T-helper 2 cell (primary cell): ENCODE measurements around the gene RTN4.
"Not testable (repeated sequence)": the region's sequence is repeated elsewhere in the genome, so short reads cannot be mapped to it uniquely, and the experiment has no call there.

Experiments used
- DNase-seq, 5 experiments: peaks; one replicate each; pipeline versions ENCODE4 v3.0.0 to v3.0.0-alpha.2; 2012 to 2022
- total RNA-seq, 2 donors: gene quantifications; one replicate each; lab custom pipeline; 2026; lab: John Stamatoyannopoulos, UW

Gene RTN4
- total RNA-seq, result 145 to 166 reads per million in 2 donors

- peak; percentile 95 to 100 (median 98) for DNase-seq
Observed at GRCh38 chr2:55050100-55050994, at the start of gene RTN4. Gene RTN4 (minus strand): TSS chr2:55050451. CDS start chr2:55050300, 151 bp downstream.

DNA sequence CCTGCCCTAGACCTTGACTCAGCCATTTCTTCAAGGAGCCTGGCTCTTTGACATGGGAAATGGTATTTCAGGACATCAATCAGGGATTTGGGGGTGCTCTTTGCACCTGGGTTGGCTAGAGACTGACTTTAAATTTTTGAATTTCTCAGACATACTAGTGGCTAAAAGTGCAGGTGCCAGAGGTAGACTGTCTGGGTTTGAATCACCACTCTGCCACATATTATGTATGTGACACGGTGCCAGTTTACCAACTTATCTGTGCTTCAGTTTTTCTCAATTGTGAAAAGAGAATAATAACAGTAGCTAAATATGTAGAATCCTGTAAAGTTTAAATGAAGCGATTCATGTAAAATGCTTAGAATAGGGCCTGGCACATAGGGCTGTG is 49.2 kb upstream of the RTN4 start:
- DNase-seq, result no peak

- DNase-seq, result no peak
Observed at GRCh38 chr2:55097461-55098410, 47.5 kb upstream of the RTN4 start.

DNA sequence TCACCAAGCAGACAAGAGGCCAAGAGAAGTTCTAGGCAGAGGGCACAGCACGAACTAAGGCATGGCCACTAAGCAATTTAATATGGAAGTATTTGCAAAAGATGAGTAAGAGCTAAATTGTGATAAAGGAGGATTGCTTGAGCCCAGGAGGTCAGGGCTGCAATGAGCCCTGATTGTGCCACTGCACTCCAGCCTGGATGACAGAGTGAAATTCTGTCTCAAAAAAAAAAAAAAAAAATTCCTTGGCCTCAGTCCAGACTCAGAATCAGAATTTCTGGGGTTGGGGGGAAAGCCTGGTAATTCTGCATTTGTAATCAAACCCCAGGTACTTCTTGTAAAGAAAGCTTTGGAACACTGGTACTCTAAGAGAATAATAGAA is 46.8 kb upstream of the RTN4 start:
- DNase-seq, result no peak

GRCh38 chr2:55096586-55096985 is 46.3 kb upstream of the RTN4 start:
- DNase-seq, result no peak

GRCh38 chr2:55093381-55093780 is 43.1 kb upstream of the RTN4 start:
- no peak for DNase-seq

- peak in 1 of 5 experiments; percentile 10 for DNase-seq
Observed at GRCh38 chr2:55092439-55092838, 42.2 kb upstream of the RTN4 start.

DNA sequence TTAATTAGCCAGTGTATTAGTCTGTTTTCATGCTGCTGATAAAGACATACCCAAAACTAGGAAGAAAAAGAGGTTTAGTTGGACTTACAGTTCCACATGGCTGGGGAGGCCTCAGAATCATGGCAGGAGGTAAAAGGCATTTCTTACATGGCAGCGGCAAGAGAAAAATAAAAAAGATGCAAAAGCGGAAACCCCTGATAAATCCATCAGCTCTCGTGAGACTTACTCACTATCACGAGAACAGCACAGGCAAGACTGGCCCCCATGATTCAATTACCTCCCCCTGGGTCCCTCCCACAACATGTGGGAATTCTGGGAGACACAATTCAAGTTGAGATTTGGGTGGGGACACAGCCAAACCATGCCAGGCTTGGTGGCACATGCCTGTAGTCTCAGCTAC is 41.4 kb upstream of the RTN4 start:
- not testable (repeated sequence) for DNase-seq

- DNase-seq, result no peak
Observed at GRCh38 chr2:55090702-55091101, 40.5 kb upstream of the RTN4 start.

DNA sequence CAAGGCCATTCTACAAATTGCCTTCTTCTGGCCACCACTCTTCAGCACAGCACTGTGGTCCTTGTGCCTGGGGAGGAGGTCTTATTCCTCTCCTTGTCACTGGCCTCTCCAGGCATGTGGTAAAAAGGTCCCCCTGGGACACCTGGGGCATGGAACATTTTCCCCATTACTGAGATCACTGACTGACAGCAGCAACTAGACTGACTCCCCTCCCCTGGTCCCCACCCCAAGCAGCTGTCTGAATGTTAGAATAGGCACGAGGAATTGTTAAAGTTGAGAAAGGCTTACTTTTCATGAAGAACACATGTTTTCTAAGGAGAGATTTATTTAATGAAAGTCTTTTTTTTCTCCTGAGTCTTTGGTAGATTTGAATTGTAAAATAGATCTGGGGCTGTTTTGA is 39.5 kb upstream of the RTN4 start:
- DNase-seq, result no peak

- DNase-seq, result no peak
Observed at GRCh38 chr2:55088400-55088799, 38.1 kb upstream of the RTN4 start.

- no peak for DNase-seq
Observed at GRCh38 chr2:55087936-55088335, 37.7 kb upstream of the RTN4 start.

- DNase-seq, result no peak
Observed at GRCh38 chr2:55087501-55087900, 37.2 kb upstream of the RTN4 start.

DNA sequence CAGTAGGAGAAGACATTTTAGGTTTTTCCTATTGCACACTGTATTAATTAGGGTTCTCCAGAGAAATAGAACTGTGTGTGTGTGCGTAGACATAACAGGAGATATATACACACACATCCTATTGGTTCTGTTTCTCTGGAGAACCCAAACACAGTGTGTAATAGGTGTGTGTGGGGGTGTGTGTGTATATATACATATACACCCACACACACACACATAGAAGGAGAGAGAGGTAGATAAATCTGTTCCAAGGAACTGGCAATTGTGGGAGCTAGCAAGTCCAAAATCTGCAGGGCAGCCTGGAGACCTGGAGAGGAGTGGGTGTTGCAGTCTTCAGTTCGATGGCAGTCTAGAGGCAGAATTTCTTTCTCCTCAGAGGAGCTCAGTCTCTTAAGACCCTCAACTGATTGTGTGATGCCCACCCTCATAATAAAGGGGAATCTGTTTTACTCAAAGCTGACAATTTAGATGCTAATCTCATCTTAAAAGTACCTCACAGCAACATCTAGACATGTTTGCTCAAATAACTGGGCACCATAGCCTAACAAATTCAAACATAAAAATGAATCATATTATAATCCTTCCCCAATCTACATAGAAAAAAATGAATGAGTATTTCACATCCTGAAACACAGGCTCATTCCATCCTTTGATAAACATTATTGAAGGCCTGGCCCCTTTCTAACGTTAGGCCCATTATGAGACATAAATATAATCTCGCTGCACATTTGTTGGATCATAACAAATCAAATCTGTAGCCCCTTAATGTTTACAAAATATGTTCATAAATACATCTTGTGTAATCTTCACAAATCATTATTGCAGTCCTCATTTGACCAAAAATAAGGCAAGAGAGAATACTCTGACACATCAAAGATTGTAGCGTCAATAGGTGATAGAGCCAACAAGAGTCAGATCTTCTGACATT is 35.1 kb upstream of the RTN4 start:
- DNase-seq, result no peak

- no peak for DNase-seq
Observed at GRCh38 chr2:55084641-55085040, 34.4 kb upstream of the RTN4 start.

DNA sequence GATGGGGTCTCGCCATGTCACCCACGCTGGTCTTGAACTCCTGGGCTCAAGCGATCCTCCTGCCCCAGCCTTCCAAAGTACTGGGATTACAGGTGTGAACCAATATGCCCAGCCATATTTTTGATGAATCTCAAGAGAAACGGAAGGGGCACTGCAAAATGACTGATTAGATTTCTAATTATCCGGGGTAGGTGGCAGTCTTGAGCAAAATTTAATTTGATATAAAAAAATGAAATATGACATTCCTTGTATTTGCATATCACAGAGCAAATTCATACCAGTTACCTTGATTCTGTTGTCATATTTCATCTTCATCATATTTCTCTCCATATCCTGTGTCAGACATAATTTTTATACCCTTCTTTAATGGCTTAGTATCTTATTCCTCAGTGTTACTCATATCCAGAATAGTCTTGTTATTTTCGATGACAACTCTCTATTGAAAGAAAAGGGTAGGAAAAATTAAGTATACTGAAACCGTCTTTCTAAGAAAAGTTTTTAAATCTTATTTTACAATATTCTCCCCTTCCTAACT is 30.0 kb upstream of the RTN4 start:
- no peak for DNase-seq

- DNase-seq, result no peak
Observed at GRCh38 chr2:55078956-55079355, 28.7 kb upstream of the RTN4 start.

GRCh38 chr2:55076721-55077120 is 26.5 kb upstream of the RTN4 start:
- DNase-seq, result no peak

DNA sequence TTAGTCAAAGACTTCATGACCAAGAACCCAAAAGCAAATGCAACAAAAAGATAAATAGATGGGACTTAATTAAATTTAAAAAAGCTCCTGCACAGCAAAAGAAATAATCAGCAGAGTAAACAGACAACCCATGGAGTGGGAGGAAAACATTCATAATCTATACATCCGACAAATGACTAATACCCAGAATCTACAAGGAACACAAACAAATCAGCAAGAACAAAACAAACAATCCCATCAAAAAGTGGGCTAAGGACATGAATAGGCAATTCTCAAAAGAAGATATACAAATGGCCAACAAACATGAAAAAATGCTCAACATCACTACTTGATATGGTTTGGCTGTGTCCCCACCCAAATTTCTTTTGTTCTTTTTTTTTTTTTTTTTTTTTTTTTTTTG is 25.8 kb upstream of the RTN4 start:
- DNase-seq, result not testable (repeated sequence)

DNA sequence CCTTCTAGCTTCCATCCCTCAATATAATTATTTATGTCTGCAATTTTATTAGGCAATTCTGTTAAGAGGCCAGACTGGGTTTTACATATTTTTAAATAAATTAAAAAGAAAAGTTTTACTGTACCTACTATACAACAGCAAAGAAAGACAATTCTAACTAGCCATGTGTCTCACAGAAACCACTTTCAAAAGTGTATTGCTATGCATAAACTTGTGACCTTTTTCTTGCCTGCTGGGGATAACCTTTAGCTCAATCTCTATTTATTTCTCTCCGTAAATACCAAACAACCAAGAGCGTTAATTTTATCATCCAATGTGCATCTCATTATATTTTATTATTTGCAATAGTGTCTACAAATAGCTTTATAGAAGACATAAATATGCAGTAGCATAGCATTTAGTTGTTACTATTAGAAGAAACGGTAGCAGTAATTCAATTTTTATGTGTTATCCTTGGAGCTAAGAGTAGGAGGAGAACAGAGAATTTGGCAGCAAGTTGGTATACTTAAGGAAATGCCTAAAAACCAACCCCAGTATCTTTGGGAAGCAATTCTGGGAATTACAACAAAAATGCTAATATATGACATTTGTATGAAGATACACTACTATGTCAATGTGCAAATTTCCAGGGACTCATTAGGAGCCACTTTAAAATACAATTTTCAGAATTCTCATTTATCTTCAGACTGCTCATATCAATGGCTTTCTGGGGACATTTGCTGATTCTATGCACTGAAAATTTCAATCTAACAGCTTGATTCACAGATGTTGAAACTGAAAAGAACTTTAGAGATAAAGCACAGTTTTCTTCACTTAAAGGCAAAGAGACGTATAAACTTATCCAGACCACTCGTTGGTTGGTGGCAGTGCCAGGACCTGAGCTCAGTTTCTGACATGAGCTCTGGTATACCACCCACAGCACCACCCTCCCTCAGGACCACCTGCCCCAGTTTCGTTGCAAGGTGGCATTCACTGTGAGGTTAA is 23.0 kb upstream of the RTN4 start:
- no peak for DNase-seq
